Spleen (tissue), 11 donors: ENCODE measurements around the gene TIGD4. TPM values are rescaled to one million over a fixed set of nuclear protein-coding genes. Genes with fewer than 3 reads are reported as not detected.

Experiments
- DNase-seq: peaks from one replicate; pipeline ENCODE4 v3.0.0-alpha.2; 2020
- H3K27ac ChIP-seq, 8 donors: fragments of 200-600 bp; sonication (generic) in 7 of 8; 1 replicate in 4 of 8; 2 replicates in 4 of 8; pipeline versions ENCODE4 v1.5.0 to v1.8.0; 2016 to 2021; ENCODE audit warnings: inconsistent platforms in 4 of 8, mild to moderate bottlenecking in 4 of 8, moderate library complexity in 1 of 8
- H3K27me3 ChIP-seq, 7 donors: fragments of 200-600 bp; sonication (generic) in 6 of 7; replicated peaks in 1 of 7; 1 replicate in 4 of 7; 2 replicates in 3 of 7; pipeline versions ENCODE4 v1.5.0 to v1.8.0; 2016 to 2021; ENCODE audit warnings: inconsistent platforms in 3 of 7, mild to moderate bottlenecking in 1 of 7
- H3K36me3 ChIP-seq, 6 donors: fragments of 200-600 bp; sonication (generic) in 5 of 6; 1 replicate in 4 of 6; 2 replicates in 2 of 6; pipeline versions ENCODE4 v1.5.0 to v1.8.0; 2016 to 2021; ENCODE audit warnings: inconsistent platforms in 2 of 6
- H3K4me1 ChIP-seq, 6 donors: fragments of 200-600 bp; sonication (generic) in 5 of 6; 1 replicate in 3 of 6; 2 replicates in 3 of 6; pipeline versions ENCODE4 v1.5.0 to v1.8.0; 2016 to 2021; ENCODE audit warnings: inconsistent platforms in 3 of 6
- H3K4me3 ChIP-seq, 8 donors: fragments of 200-600 bp; sonication (generic) in 7 of 8; 1 replicate in 4 of 8; 2 replicates in 4 of 8; pipeline versions ENCODE4 v1.5.0 to v1.8.0; 2016 to 2021; ENCODE audit warnings: inconsistent platforms in 4 of 8, mild to moderate bottlenecking in 4 of 8, moderate library complexity in 2 of 8
- H3K9me3 ChIP-seq, 8 donors: fragments of 200-600 bp; sonication (generic) in 7 of 8; 1 replicate in 4 of 8; 2 replicates in 4 of 8; pipeline versions ENCODE4 v1.5.0 to v1.8.0; 2016 to 2021; ENCODE audit warnings: inconsistent platforms in 4 of 8
- POLR2A ChIP-seq, 3 donors: fragments of 450-650 bp; IDR thresholded peaks; one replicate each; pipeline ENCODE4 v1.5.1; 2017; ENCODE audit warnings: antibody characterized with exemption in 3 of 3, mild to moderate bottlenecking in 1 of 3
- POLR2AphosphoS5 ChIP-seq, 3 donors: sonication (generic); formaldehyde crosslinking; IDR thresholded peaks; one replicate each; pipeline ENCODE4 v1.5.1; 2017; ENCODE audit warnings: antibody characterized with exemption in 3 of 3
- WGBS, 5 donors: extraction: QIAGEN DNeasy Blood & Tissue Kit in 3 of 5; methylation state at CpG; one replicate each; pipeline versions ENCODE4 v1.1.5 to v1.1.7; 2013 to 2018; 5-methylcytosine and 5-hydroxymethylcytosine counted together
- intact Hi-C: fragments of 100-400 bp; cut with DNase I; formaldehyde crosslinking; loops from one replicate; pipeline ENCODE4 v1.15.0; 2023; ENCODE audit warnings: low total_unique reads
- polyA plus RNA-seq, 3 donors: library from polyadenylated mRNA; stranded (reverse); fragments of 200-250 nt; gene quantifications; one replicate each; pipeline ENCODE4 v1.2.1, GENCODE V29; 2013
- total RNA-seq, 7 donors: library from RNA; depleted of rRNA in 3 of 7; stranded (reverse); fragments of >200 nt in 3 of 7; fragmentation: NEBNext Ultra II Directional in 4 of 7; extraction: Animal tissue kit (Norgen Biotek cat#: 25700) in 4 of 7; gene quantifications; one replicate each; pipeline versions ENCODE4 v1.1.0 to v1.2.1, GENCODE V29; 2016 to 2021
- TF ChIP-seq, protein P1 (sequence below), 11 experiments: fragments of 200-600 bp in 7 of 11; fragments of 450-650 bp in 4 of 11; sonication (generic) in 4 of 11; IDR thresholded peaks in 8 of 11; conservative IDR thresholded peaks in 3 of 11; 1 replicate in 7 of 11; 2 replicates in 4 of 11; pipeline versions ENCODE4 v1.4.0 to v1.8.0; 2016 to 2021; ENCODE audit warnings: antibody characterized with exemption in 11 of 11, inconsistent platforms in 4 of 11, mild to moderate bottlenecking in 1 of 11
- donor health status: healthy with polysubstance abuse.
- donor health status: DM: no; HTN: no; CAD: no; lungs with moderate emphysema.
- donor health status: DM: no; HTN: no; CAD: no.
- donor health status: Bipolar disorder and iron deficiency.
- donor health status: healthy.
- donor health status: DM: no; HTN: no; CAD: no.
- donor health status: DM: yes; HTN: yes; CAD: no.

TIGD4 gene
- total and polyA plus RNA-seq, 10 donors, result 0.09 to 0.68 (median 0.31) TPM; not detected in 2

DNA sequence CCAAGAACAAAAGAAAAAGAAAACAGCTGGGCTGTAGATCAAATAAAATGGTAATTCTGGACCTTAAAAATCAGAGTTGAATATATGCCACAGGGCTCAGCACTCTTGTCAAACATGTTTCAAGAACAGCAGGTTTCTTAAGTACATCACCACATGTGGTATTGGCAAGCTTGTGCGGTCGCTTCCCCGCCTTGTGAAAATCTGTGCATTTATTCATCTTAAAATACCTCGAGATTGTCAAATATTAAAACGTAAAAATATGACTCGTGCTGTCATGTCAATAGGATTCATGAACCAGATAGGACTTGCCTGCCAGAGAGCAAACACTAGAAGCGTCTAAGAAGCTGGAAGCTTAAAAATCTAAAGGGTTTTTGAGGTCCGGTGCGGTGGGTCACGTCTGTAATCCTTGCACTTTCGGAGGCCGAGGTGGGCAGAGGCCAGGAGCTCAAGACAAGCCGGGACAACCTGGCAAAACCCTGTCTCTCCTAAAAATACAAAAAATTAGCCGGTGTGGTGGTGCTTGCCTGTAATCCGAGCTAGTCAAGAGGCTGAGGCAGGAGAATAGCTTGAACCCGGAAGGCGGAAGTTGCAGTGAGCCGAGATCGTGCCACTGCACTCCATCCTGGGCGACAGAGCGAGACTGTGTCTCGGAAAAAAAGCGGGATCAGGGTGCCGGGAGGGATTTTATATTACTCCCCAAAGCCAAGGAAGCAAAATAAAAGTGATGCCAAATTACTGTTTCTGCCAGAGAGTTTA is 59.6 kb downstream of the TIGD4 start:
- Histone ChIP-seq H3K27ac (no peak overlapping the region), H3K4me3 (no peak overlapping the region), H3K9me3 (peaks cover 0 to 9% (median 0%) of the 10 kb centered on the region in 8 donors), H3K27me3 (no peaks in the 10 kb centered on the region), H3K4me1 (no peaks in the 10 kb centered on the region), H3K36me3 (no peaks in the 10 kb centered on the region)
- intact Hi-C loops, result no loop called here
- no peak for DNase-seq
- WGBS, 5 donors, result 85 to 92% (median 90%) methylated on average over 24 of the region's 24 CpGs
- TF ChIP-seq, protein P1, sequence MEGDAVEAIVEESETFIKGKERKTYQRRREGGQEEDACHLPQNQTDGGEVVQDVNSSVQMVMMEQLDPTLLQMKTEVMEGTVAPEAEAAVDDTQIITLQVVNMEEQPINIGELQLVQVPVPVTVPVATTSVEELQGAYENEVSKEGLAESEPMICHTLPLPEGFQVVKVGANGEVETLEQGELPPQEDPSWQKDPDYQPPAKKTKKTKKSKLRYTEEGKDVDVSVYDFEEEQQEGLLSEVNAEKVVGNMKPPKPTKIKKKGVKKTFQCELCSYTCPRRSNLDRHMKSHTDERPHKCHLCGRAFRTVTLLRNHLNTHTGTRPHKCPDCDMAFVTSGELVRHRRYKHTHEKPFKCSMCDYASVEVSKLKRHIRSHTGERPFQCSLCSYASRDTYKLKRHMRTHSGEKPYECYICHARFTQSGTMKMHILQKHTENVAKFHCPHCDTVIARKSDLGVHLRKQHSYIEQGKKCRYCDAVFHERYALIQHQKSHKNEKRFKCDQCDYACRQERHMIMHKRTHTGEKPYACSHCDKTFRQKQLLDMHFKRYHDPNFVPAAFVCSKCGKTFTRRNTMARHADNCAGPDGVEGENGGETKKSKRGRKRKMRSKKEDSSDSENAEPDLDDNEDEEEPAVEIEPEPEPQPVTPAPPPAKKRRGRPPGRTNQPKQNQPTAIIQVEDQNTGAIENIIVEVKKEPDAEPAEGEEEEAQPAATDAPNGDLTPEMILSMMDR (IDR thresholded peaks at IDR 0.05 in 8 of 11, conservative IDR thresholded peaks at IDR 0.05 in 3 of 11), result no peak
- no peak for TF ChIP-seq POLR2A (IDR thresholded peaks at IDR 0.05)
- no peak for TF ChIP-seq POLR2AphosphoS5 (IDR thresholded peaks at IDR 0.05)

Other genes with a start within 250 kb of the TIGD4 start
- gene FBXW7, start 243.6 kb downstream of the TIGD4 start, total RNA-seq, result 100 to 1,000 TPM in 2 of 7 donors, 10 to 100 TPM in 5; 68.2 to 140 (median 96.7) TPM
- 10 to 100 TPM; 11.5 to 20.5 (median 15.4) TPM for gene FBXW7, start 243.6 kb downstream of the TIGD4 start, polyA plus RNA-seq
- gene TMEM154, start 99.7 kb downstream of the TIGD4 start, total RNA-seq, result 10 to 100 TPM; 22.2 to 72.3 (median 37.7) TPM
- 1 to 10 TPM; 5.0 to 6.4 (median 5.2) TPM for gene TMEM154, start 99.7 kb downstream of the TIGD4 start, polyA plus RNA-seq
- 10 to 100 TPM; 21.2 to 35.0 (median 28.8) TPM for gene ARFIP1, start 224 bp upstream of the TIGD4 start, total RNA-seq
- 10 to 100 TPM; 13.9 to 19.0 (median 15.3) TPM for gene ARFIP1, start 224 bp upstream of the TIGD4 start, polyA plus RNA-seq
- 10 to 100 TPM in 4 of 7 donors, 1 to 10 TPM in 3; 5.5 to 14.3 (median 11.1) TPM for gene FHDC1, start 156.6 kb upstream of the TIGD4 start, total RNA-seq
- gene FHDC1, start 156.6 kb upstream of the TIGD4 start, polyA plus RNA-seq, result 1 to 10 TPM in 2 of 3 donors, under 1 TPM in 1; 0.82 to 2.4 (median 1.1) TPM